Body of pancreas (tissue), 4 donors: ENCODE measurements around the gene ST8SIA4. TPM values are rescaled to one million over a fixed set of nuclear protein-coding genes. Genes with fewer than 3 reads are reported as not detected.

ENCODE experiments used
- ATAC-seq: fragments of 150-250 bp; one replicate; pipeline ENCODE4 v1.9.1; 2016
- DNase-seq, 4 donors: peaks; one replicate each; pipeline ENCODE4 v3.0.0-alpha.2; 2019
- H3K27ac ChIP-seq, 4 donors: fragments of 200-600 bp; sonication (generic); 1 replicate in 3 of 4; 2 replicates in 1 of 4; pipeline versions ENCODE4 v1.5.1 to v1.6.1; 2016 to 2019; ENCODE audit warnings: mild to moderate bottlenecking in 1 of 4, mixed read lengths in 1 of 4, moderate library complexity in 1 of 4
- H3K27me3 ChIP-seq, 2 donors: fragments of 200-600 bp; sonication (generic); one replicate each; pipeline ENCODE4 v1.6.0; 2016; ENCODE audit warnings: mild to moderate bottlenecking in 1 of 2
- H3K36me3 ChIP-seq, 2 donors: fragments of 200-600 bp; sonication (generic); replicated peaks in 1 of 2; 2 replicates each; pipeline ENCODE4 v1.5.1; 2016; ENCODE audit warnings: low read depth in 2 of 2; ENCODE audit not compliant: insufficient read depth in 1 of 2
- H3K4me1 ChIP-seq: fragments of 200-600 bp; sonication (generic); one replicate; pipeline ENCODE4 v1.6.0; 2016
- H3K4me3 ChIP-seq, 2 donors: fragments of 200-600 bp; sonication (generic); 1 replicate in 1 of 2; 2 replicates in 1 of 2; pipeline ENCODE4 v1.5.1; 2016 to 2019
- H3K9me3 ChIP-seq, 3 donors: fragments of 200-600 bp; sonication (generic); 1 replicate in 2 of 3; 2 replicates in 1 of 3; pipeline ENCODE4 v1.5.1; 2016
- POLR2A ChIP-seq, 3 donors: fragments of 450-650 bp; IDR thresholded peaks; one replicate each; pipeline ENCODE4 v1.6.1; 2016; ENCODE audit warnings: antibody characterized with exemption in 3 of 3, mild to moderate bottlenecking in 2 of 3
- WGBS, 2 donors: methylation state at CpG; one replicate each; pipeline ENCODE4 v1.1.5; 2017; 5-methylcytosine and 5-hydroxymethylcytosine counted together
- intact Hi-C: fragments of 100-400 bp; cut with DNase I; formaldehyde crosslinking; loops from one replicate; pipeline ENCODE4 v1.15.1; 2023
- total RNA-seq, 2 donors: library from RNA; depleted of rRNA; stranded (reverse); fragments of >200 nt; gene quantifications; one replicate each; pipeline ENCODE4 v1.1.0, GENCODE V29; 2016
- TF ChIP-seq, protein P1 (sequence below), 7 experiments: fragments of 450-650 bp in 4 of 7; fragments of 200-600 bp in 3 of 7; sonication (generic) in 3 of 7; IDR thresholded peaks; one replicate each; pipeline ENCODE4 v1.5.1; 2016 to 2019; ENCODE audit warnings: antibody characterized with exemption in 7 of 7

ST8SIA4 gene
- total RNA-seq, 2 donors from 2014 or later: 0.66 to 2.1 TPM

DNA sequence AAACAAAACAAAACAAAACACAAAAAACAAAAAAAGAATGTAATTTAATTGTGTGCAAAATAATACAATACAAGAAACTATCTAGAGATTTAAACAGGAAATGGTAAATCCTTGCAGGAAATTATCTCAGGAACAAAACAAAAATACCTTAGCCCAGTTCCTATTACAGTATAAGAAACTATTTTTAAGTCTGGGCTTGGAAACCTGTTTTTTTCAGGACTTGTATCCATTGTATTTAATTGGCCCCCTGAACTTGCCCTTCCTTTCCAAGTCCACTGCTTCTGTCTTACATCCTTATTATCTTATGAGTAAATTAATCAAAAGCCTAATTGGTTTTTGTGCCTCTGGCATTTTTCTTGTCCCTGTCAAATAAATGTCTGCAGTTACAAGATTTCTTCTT is 48.5 kb downstream of the ST8SIA4 start:
- ATAC-seq (no peak), DNase-seq (no peak)
- Histone ChIP-seq H3K27me3 (no peaks in the 10 kb centered on the region), H3K36me3 (no peaks in the 10 kb centered on the region), H3K27ac (no peak overlapping the region), H3K9me3 (no peaks in the 10 kb centered on the region), H3K4me1 (no peaks in the 10 kb centered on the region), H3K4me3 (no peak overlapping the region)
- intact Hi-C loops: no loop called here
- TF ChIP-seq POLR2A (IDR thresholded peaks at IDR 0.05): no peak
- TF ChIP-seq, protein P1, sequence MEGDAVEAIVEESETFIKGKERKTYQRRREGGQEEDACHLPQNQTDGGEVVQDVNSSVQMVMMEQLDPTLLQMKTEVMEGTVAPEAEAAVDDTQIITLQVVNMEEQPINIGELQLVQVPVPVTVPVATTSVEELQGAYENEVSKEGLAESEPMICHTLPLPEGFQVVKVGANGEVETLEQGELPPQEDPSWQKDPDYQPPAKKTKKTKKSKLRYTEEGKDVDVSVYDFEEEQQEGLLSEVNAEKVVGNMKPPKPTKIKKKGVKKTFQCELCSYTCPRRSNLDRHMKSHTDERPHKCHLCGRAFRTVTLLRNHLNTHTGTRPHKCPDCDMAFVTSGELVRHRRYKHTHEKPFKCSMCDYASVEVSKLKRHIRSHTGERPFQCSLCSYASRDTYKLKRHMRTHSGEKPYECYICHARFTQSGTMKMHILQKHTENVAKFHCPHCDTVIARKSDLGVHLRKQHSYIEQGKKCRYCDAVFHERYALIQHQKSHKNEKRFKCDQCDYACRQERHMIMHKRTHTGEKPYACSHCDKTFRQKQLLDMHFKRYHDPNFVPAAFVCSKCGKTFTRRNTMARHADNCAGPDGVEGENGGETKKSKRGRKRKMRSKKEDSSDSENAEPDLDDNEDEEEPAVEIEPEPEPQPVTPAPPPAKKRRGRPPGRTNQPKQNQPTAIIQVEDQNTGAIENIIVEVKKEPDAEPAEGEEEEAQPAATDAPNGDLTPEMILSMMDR (IDR thresholded peaks at IDR 0.05): no peak

DNA sequence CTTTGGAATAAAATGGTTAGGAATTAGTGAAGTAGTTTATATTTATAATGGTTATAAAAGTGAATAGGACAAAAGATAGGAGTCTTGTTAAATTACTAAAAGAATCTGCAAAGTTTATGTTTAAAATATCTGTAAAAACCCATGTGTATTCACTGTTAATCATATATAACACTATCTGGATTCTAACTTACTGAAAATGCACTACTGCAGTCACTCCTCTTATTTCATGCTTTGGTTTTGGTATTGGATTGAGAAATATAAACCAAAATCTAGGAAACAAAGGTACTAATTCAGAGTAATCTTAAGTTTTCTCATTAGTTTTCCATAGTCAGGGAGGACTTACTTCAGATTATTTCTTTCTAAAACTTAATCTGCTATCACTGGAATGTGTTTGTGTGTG is 49.5 kb downstream of the ST8SIA4 start:
- Histone ChIP-seq H3K4me3 (no peak overlapping the region), H3K4me1 (no peaks in the 10 kb centered on the region), H3K27me3 (no peaks in the 10 kb centered on the region), H3K9me3 (no peaks in the 10 kb centered on the region), H3K36me3 (no peaks in the 10 kb centered on the region), H3K27ac (no peak overlapping the region)
- DNase-seq (no peak), ATAC-seq (no peak)
- intact Hi-C loops: no loop called here
- TF ChIP-seq, protein P1 (IDR thresholded peaks at IDR 0.05): no peak
- TF ChIP-seq POLR2A (IDR thresholded peaks at IDR 0.05): no peak

DNA sequence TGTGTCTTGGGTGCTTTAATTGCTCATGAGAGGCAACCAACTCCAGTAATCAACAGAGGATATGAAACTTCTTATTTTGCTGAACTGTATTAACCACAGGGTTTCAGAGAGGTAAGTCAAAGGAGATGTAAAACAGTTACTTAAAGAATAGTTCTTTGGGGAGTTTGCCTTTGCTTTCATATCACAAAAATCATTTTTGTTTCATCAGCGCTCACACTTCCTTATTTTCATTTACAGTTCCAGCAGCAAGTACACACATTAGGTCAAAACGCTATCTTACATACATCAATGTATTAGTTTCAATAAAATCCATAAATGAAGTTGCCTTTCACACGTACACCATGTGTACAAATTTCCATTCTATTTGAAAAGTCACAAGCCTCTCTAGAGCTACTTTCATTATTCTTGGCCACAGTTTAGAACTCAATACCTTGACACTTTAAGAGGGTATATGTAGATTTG is 50.1 kb downstream of the ST8SIA4 start:
- no peaks in the 10 kb centered on the region for H3K4me1 ChIP-seq
- 57 to 76% methylated on average over 3 of the region's 3 CpGs for WGBS, 2 donors
- no peaks in the 10 kb centered on the region for H3K9me3 ChIP-seq
- H3K4me3 ChIP-seq: no peak overlapping the region
- no peaks in the 10 kb centered on the region for H3K27me3 ChIP-seq
- H3K36me3 ChIP-seq: no peaks in the 10 kb centered on the region
- no peak for TF ChIP-seq POLR2A (IDR thresholded peaks at IDR 0.05)
- TF ChIP-seq, protein P1 (IDR thresholded peaks at IDR 0.05): no peak
- intact Hi-C loops: no loop called here
- no peak for ATAC-seq
- no peak overlapping the region for H3K27ac ChIP-seq
- no peak for DNase-seq

DNA sequence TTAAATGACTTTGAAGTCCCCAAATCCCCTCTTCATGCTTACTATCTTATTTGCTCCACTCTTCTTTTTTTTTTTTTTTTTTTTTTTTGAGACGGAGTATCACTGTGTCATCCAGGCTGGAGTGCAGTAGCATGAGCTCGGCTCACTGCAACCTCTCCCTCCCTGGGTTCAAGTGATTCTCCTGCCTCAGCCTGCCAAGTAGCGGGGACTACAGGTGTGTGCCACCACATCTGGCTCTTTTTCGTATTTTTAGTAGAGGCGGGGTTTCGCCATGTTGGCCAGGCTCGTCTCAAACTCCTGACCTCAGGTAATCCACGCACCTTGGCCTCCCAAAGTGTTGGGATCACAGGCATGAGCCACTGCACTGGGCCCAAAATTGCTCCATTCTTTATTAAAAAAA is 51.0 kb downstream of the ST8SIA4 start:
- WGBS, 2 donors: 82 to 90% methylated on average over 8 of the region's 8 CpGs
- Histone ChIP-seq H3K36me3 (no peaks in the 10 kb centered on the region), H3K27ac (no peak overlapping the region), H3K27me3 (no peaks in the 10 kb centered on the region), H3K9me3 (no peaks in the 10 kb centered on the region), H3K4me3 (no peak overlapping the region), H3K4me1 (no peaks in the 10 kb centered on the region)
- ATAC-seq (no peak), DNase-seq (no peak)
- intact Hi-C loops: no loop called here
- TF ChIP-seq, protein P1 (IDR thresholded peaks at IDR 0.05): no peak
- no peak for TF ChIP-seq POLR2A (IDR thresholded peaks at IDR 0.05)

DNA sequence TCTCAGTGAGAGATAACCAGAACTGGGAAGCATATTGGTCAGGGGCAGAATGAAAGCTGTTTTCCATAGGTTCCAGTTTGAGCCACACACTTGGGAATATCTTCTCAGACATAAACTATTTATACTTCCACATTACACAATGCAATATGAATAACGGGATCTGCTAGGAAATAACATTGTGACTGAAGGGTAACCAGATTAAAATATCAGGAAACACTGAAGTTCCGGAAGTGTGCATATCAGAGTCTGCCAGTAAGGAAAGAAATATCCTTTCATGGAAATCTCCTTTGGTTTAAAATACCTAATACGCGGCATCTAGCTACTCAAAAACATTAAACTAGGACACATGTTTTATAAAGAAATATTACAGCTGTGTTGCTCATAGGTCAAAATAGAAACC is 56.3 kb downstream of the ST8SIA4 start:
- 46 to 54% methylated on average over 4 of the region's 4 CpGs for WGBS, 2 donors

More for the DNA sequence above, 56.3 kb downstream of the ST8SIA4 start:
- TF ChIP-seq, protein P1 (IDR thresholded peaks at IDR 0.05): no peak
- no peak for TF ChIP-seq POLR2A (IDR thresholded peaks at IDR 0.05)
- Histone ChIP-seq H3K27ac (no peak overlapping the region), H3K4me1 (no peaks in the 10 kb centered on the region), H3K27me3 (no peaks in the 10 kb centered on the region), H3K9me3 (no peaks in the 10 kb centered on the region), H3K36me3 (no peaks in the 10 kb centered on the region), H3K4me3 (no peak overlapping the region)
- DNase-seq: no peak
- intact Hi-C loops: no loop called here
- no peak for ATAC-seq
